HS-5 (cell line): Measurements from ENCODE around the gene ART5.
A peak's percentile ranks its signal among the peaks of the same experiment; 100 is the strongest.
"Not testable (repeated sequence)": the region's sequence is repeated elsewhere in the genome, so short reads cannot be mapped to it uniquely, and the experiment has no call there.

Source experiments
- DNase-seq: peaks from one replicate; pipeline ENCODE4 v3.0.0-alpha.2; 2012; ENCODE audit warnings: low read depth

The ART5 gene

GRCh38 chr11:3616721-3617460, 24.9 kb downstream of the ART5 start:
- no peak for DNase-seq

DNA sequence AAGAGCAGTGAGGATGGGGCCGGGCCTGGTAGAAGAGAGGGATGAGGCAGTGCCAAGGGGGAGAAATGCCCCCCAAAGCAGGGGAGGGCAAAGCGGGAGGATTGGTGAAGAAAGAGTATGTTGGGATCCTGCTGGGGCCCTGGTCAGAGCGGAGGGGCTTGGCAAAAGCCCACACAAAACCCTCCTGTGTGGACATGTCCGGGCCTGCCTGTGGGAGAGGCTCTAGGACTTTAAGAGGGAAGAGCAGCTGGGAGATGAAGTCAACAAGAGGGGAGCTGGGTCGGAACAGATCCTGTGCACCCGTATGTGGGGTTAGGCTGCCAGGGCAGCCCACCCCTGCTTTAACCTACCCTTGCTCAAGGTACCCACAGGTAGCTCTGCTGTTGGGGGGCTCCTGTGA, 25.8 kb downstream of the ART5 start:
- no peak for DNase-seq

GRCh38 chr11:3614742-3615171, 27.0 kb downstream of the ART5 start:
- DNase-seq, result no peak

GRCh38 chr11:3613998-3614741, 27.6 kb downstream of the ART5 start:
- DNase-seq, result no peak

DNA sequence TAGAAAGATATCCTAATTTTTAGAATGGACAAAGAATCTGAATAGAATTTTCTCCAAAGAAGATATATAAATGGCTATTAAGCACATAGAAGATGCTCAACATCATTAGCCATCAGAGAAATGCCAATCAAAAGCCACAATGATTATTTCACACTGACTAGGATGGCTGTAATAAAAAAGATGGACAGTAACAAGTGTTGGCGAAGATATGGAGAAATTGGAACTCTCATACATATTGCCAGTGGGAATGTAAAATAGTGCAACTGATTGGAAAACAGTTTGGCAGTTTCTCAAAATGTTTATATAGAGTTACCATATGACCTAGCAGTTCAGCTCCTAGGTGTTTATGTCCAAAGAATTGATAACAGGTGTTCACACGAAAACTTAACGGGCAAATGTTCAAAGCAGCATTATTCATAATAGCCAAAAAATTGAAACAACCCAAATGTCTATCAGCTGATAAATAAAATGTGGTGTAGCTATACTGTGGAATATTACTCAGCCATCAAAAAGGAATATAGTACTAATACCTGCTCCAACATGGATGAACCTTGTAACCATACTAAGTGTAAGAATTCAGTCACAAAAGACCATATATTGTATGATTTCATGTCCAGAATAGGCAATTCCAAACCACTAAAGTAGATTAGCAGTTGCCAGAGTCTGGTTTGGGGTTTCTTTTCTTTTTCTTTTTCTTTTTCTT, 29.7 kb downstream of the ART5 start:
- DNase-seq, result no peak

GRCh38 chr11:3610846-3611245, 30.9 kb downstream of the ART5 start:
- no peak for DNase-seq

DNA sequence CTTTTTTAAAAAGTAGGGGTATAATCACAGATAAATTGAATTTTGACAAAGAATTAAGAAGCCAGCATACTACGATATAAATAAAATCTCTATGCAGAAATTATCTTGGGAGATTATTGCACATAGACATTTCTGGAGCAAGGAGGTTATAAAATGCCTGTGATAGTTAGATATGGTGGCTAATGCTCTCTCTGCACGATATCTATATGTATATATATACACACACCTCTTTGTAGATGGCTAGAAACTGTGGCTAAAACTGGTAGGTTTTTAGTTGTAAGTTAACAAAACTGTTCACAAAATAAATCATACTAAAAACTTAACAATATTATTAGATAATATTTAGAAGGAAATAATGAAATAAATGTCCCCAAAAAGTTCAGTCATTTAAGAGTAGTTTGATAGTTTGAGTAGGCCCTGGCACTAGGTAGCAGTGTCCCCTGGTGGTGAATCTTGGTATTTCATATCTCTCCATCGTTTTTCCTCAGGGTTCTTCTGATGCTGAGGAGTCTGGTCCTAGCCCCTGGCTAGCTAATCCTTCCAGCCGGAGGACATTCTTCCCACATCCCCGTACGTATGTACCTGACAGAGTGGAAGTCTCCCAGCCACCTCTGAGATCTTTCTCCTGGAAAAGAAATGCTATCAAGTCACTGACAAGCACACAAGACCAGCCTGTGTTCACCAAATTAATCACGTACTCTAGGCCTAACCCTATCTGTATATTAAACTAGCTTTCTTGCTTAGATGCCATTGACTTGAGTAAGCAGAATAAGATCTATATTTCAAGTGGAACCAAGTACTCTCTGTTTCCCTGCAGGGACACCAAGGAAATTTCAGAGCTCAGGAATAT, 32.2 kb downstream of the ART5 start:
- DNase-seq, result peak; percentile 9

DNA sequence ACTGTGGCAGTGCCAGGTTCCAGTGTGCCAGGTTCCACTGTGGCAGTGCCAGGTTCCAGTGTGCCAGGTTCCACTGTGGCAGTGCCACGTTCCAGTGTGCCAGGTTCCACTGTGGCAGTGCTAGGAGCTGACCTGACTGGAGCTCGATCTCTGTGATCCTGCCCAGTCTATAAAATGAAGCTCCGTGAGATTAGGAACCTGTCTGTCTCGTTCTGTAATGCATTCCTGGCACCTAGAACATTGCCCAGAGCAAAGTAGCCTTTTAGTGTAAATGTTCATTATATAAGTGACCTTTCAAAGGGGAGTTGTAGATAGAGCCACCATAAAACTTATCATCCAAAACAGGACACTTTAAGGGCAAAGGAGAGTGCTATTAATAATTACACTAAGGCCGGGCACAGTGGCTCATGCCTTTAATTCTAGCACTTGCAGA, 36.0 kb downstream of the ART5 start:
- DNase-seq, result no peak

DNA sequence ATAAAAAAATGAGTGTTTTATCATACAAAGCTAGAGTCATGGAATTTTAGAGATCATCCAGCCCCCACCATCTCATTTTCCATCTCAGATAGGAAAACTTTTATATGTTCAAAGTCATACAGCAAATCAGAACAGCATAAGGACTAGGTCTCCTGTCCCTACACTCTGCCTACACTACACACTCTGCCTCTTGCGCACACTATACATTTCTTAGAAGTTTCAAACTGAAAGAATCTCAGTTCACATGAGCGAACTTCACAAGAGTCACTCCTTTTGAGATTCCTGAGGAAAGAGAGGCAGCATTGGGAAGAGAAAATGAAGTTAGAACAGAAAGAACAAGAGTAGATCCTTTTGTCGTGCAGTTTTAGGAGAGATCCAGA, 36.5 kb downstream of the ART5 start:
- DNase-seq, result no peak

DNA sequence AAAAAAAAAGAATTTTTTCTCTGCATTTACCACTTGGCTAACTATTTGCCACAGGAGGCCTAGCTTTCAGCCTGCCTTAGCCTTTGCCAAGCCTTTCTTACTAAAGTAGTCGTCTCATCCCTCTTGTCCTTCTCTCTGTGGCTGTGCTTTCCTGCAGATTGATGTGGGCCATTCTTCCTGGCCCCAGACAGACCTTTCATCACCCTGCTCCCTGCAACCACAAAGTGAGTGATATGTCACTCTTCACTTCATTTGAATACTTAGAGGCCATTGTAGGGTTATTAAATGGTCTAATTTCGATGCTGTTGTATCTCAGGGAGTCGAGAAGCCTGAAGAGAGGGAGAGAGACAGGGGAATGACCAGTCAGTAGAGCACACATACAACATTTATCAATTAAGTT, 37.6 kb downstream of the ART5 start:
- DNase-seq, result no peak

DNA sequence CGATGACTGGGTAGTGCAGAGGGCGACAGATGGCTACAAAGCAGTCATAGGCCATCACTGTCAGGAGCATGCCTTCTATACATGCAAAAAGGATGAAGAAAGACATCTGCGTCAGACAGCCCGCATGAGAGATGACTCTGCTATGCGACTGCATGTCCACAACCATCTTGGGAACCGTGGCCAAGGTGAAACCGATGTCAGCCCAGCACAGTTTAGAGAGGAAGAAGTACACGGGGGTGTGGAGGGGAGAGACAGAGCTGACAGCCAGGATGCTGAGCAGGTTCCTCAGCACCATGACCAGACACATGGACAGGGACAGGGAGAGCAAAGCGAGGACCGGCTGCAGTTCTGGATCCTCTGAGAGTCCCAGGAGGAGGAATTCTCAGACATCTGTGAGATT, 41.6 kb downstream of the ART5 start:
- DNase-seq, result not testable (repeated sequence)

- DNase-seq, result not testable (repeated sequence)
These were observed 44.0 kb downstream of the ART5 start for GRCh38 chr11:3597743-3598142.

DNA sequence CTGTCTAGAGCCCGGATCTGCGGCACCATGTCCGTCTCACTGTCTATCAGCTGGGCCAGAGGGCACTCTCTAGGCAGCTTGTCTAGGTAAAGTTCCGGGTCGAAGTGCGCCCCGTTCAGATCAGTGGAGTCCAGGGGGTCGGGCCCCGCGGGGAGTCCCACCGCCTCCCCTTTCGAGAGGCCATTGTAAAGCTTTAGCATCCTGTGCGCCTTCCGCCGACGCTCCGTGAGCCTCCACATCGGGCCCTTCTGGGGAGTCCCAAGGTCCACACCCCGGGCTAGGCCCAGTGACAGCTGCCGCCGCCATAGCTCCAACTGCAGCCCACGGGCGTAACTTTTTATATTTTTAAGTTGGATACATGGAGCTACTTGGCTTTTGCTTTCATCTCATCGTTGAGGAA, 50.5 kb downstream of the ART5 start:
- DNase-seq, result not testable (repeated sequence)

DNA sequence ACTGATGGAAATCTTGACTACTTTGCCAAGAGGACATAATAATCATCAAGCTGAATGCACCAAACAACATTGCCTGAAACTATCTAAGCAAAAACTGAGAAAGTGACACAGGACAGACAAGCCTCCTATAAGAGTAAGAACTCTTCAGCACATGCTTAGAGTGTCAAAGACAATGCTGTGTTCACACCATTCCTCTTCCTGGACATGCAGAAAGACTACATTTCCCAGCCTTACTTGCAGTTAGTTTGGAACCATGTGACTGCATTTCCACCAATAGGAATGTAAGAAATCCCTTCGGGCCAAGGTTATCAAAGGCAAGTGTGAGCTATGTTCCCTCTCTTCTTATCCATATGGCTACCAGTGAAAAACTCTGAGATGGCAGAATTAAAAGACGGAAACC, 51.6 kb downstream of the ART5 start:
- not testable (repeated sequence) for DNase-seq

DNA sequence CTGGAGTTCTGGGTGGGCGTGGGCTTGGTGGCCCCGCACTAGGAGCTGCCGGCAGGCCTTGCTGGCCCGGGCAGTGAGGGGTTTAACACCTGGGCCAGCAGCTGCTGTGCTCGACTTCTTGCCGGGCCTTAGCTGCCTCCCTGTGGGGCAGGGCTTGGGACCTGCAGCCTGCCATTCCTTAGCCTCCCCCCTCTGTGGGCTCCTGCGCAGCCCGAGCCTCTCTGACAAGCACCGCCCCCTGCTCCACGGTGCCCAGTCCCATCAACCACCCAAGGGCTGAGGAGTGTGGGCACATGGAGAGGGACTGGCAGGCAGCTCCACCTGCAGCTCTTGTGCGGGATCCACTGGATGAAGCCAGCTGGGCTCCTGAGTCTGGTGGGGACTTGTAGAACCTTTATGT, 53.0 kb downstream of the ART5 start:
- not testable (repeated sequence) for DNase-seq
